ENCODE results near the gene LYPD6B.

Gene LYPD6B

GRCh38 chr2:149167001-149167780 lies 128.7 kb downstream of the LYPD6B start:
- peak; percentile 8 for DNase-seq

- no peak for DNase-seq
Measured at GRCh38 chr2:149167941-149168340, 129.4 kb downstream of the LYPD6B start.

- DNase-seq = no peak
Measured at GRCh38 chr2:149169656-149170055, 131.2 kb downstream of the LYPD6B start.

GRCh38 chr2:149170156-149170555 lies 131.7 kb downstream of the LYPD6B start:
- DNase-seq = no peak

GRCh38 chr2:149170911-149171310 lies 132.4 kb downstream of the LYPD6B start:
- DNase-seq = no peak

- no peak for DNase-seq
Measured at GRCh38 chr2:149173220-149173619, 134.7 kb downstream of the LYPD6B start.

- DNase-seq = no peak
Measured at GRCh38 chr2:149175956-149176355, 137.5 kb downstream of the LYPD6B start.

- DNase-seq = no peak
Measured at GRCh38 chr2:149178612-149179011, 140.1 kb downstream of the LYPD6B start.

GRCh38 chr2:149180226-149180875 lies 141.9 kb downstream of the LYPD6B start:
- no peak for DNase-seq

GRCh38 chr2:149183187-149183586 lies 144.7 kb downstream of the LYPD6B start:
- no peak for DNase-seq

- no peak for DNase-seq
Measured at GRCh38 chr2:149184991-149185390, 146.5 kb downstream of the LYPD6B start.

GRCh38 chr2:149185942-149186490 lies 147.5 kb downstream of the LYPD6B start:
- DNase-seq = no peak

- DNase-seq = no peak
Measured at GRCh38 chr2:149187057-149187456, 148.6 kb downstream of the LYPD6B start.

- DNase-seq = no peak
Measured at GRCh38 chr2:149188291-149188690, 149.8 kb downstream of the LYPD6B start.

- DNase-seq = no peak
Measured at GRCh38 chr2:149189769-149190168, 151.3 kb downstream of the LYPD6B start.

- no peak for DNase-seq
Measured at GRCh38 chr2:149191915-149192314, 153.4 kb downstream of the LYPD6B start.

- DNase-seq = no peak
Measured at GRCh38 chr2:149192427-149192826, 153.9 kb downstream of the LYPD6B start.

- DNase-seq = no peak
Measured at GRCh38 chr2:149200109-149200520, 161.6 kb downstream of the LYPD6B start.

GRCh38 chr2:149204686-149205085 lies 166.2 kb downstream of the LYPD6B start:
- DNase-seq = no peak

GRCh38 chr2:149205143-149205542 lies 166.6 kb downstream of the LYPD6B start:
- no peak for DNase-seq

- DNase-seq = no peak
Measured at GRCh38 chr2:149213764-149214493, 175.4 kb downstream of the LYPD6B start.

GRCh38 chr2:149218497-149218896 lies 180.0 kb downstream of the LYPD6B start:
- DNase-seq = no peak

GRCh38 chr2:149219856-149220255 lies 181.4 kb downstream of the LYPD6B start:
- DNase-seq = no peak

- no peak for DNase-seq
Measured at GRCh38 chr2:149221002-149221401, 182.5 kb downstream of the LYPD6B start.

Measured in activated effector memory CD4-positive, alpha-beta T cell treated with Interleukin-2 at 50 U/mL for 16 hours (primary cell).